Neural progenitor cell (in vitro differentiated cells): Measurements from ENCODE around the gene ADCY2. TPM values are rescaled to one million over a fixed set of nuclear protein-coding genes. Genes with fewer than 3 reads are reported as not detected.

Experiments used
- DNase-seq: peaks from one replicate; pipeline ENCODE4 v3.0.0-alpha.2; 2016; ENCODE audit warnings: low spot score
- H2AFZ ChIP-seq: fragments of 200-600 bp; sonication (generic); replicated peaks from 2 replicates; pipeline ENCODE4 v1.6.1; 2016; ENCODE audit warnings: antibody characterized with exemption
- H3F3A ChIP-seq: fragments of 200-600 bp; sonication (generic); 2 replicates; pipeline ENCODE4 v1.6.1; 2016; ENCODE audit warnings: antibody characterized with exemption, low read depth
- H3K27ac ChIP-seq: fragments of 200-600 bp; sonication (generic); 2 replicates; pipeline ENCODE4 v1.5.1; 2016; ENCODE audit warnings: mild to moderate bottlenecking
- H3K27me3 ChIP-seq: fragments of 200-600 bp; sonication (generic); 2 replicates; pipeline ENCODE4 v1.6.1; 2016; ENCODE audit warnings: mild to moderate bottlenecking, moderate library complexity
- H3K36me3 ChIP-seq: fragments of 200-600 bp; sonication (generic); 2 replicates; pipeline ENCODE4 v1.5.1; 2016
- H3K4me1 ChIP-seq: fragments of 200-600 bp; sonication (generic); 2 replicates; pipeline ENCODE4 v1.6.1; 2016; ENCODE audit warnings: mixed run types
- H3K4me2 ChIP-seq: fragments of 200-600 bp; sonication (generic); 2 replicates; pipeline ENCODE4 v1.6.1; 2016
- H3K4me3 ChIP-seq: fragments of 200-600 bp; sonication (generic); 2 replicates; pipeline ENCODE4 v1.5.1; 2016
- H3K79me2 ChIP-seq: fragments of 200-600 bp; sonication (generic); 2 replicates; pipeline ENCODE4 v1.6.1; 2016; ENCODE audit warnings: low read depth
- H3K9ac ChIP-seq: fragments of 200-600 bp; sonication (generic); 2 replicates; pipeline ENCODE4 v1.6.1; 2016
- H3K9me3 ChIP-seq: fragments of 200-600 bp; sonication (generic); 2 replicates; pipeline ENCODE4 v1.5.1; 2016; ENCODE audit warnings: low read depth
- H4K20me1 ChIP-seq: fragments of 200-600 bp; sonication (generic); 2 replicates; pipeline ENCODE4 v1.6.1; 2016; ENCODE audit warnings: low read depth
- H3K27ac Mint-ChIP-seq: 3 replicates; pipeline ENCODE4 v1.8.0; 2021; ENCODE audit warnings: mixed read lengths
- H3K27me3 Mint-ChIP-seq: 2 replicates; pipeline ENCODE4 v1.8.0; 2022; ENCODE audit warnings: low read depth, mild to moderate bottlenecking, inconsistent platforms, moderate library complexity, mixed read lengths; ENCODE audit not compliant: insufficient read depth
- H3K36me3 Mint-ChIP-seq: 3 replicates; pipeline ENCODE4 v1.8.0; 2021; ENCODE audit warnings: mixed read lengths
- H3K4me1 Mint-ChIP-seq: 3 replicates; pipeline ENCODE4 v1.8.0; 2021; ENCODE audit warnings: mixed read lengths
- H3K4me3 Mint-ChIP-seq: 3 replicates; pipeline ENCODE4 v1.8.0; 2021; ENCODE audit warnings: mild to moderate bottlenecking, moderate library complexity, mixed read lengths
- H3K9me3 Mint-ChIP-seq: 3 replicates; pipeline ENCODE4 v1.8.0; 2020; ENCODE audit warnings: mixed read lengths
- CTCF ChIP-seq: fragments of 200-600 bp; sonication (generic); IDR thresholded peaks from 2 replicates; pipeline ENCODE4 v1.5.1; 2017; ENCODE audit warnings: antibody characterized with exemption, mild to moderate bottlenecking
- EZH2 ChIP-seq: fragments of 200-600 bp; sonication (generic); IDR thresholded peaks from 2 replicates; pipeline ENCODE4 v1.6.1; 2017; ENCODE audit warnings: antibody characterized with exemption, mild to moderate bottlenecking, moderate library complexity
- EZH2phosphoT487 ChIP-seq: fragments of 200-600 bp; sonication (generic); IDR thresholded peaks from 2 replicates; pipeline ENCODE4 v1.6.1; 2017; ENCODE audit warnings: antibody characterized with exemption
- total RNA-seq: library from RNA; depleted of rRNA; stranded (reverse); fragments of >200 nt; gene quantifications from 2 replicates; pipeline ENCODE4 v1.2.3, GENCODE V29; 2015; ENCODE audit warnings: low replicate concordance

Gene ADCY2
- total RNA-seq, 1 donor from 2014 or later, result 1.2 TPM

GRCh38 chr5:7794311-7794710 lies 398.4 kb downstream of the ADCY2 start:
- peaks cover 24% of the 10 kb centered on the region for H3K4me1 ChIP-seq
- Mint-ChIP-seq H3K4me3 (peak overlapping the region; percentile 22), H3K36me3 (no peaks in the 10 kb centered on the region), H3K27ac (peak overlapping the region; percentile 61), H3K27me3 (peaks cover 9% of the 10 kb centered on the region), H3K4me1 (peaks cover 24% of the 10 kb centered on the region), H3K9me3 (peaks cover 3% of the 10 kb centered on the region)
- H3K36me3 ChIP-seq, result no peaks in the 10 kb centered on the region
- peaks cover 14% of the 10 kb centered on the region for H3F3A ChIP-seq
- peak; percentile 58 for DNase-seq
- H3K4me2 ChIP-seq, result peak overlapping the region; percentile 53
- peak overlapping the region; percentile 68 for H2AFZ ChIP-seq
- H3K27ac ChIP-seq, result peak overlapping the region; percentile 80
- H3K79me2 ChIP-seq, result no peaks in the 10 kb centered on the region
- H4K20me1 ChIP-seq, result no peaks in the 10 kb centered on the region
- H3K27me3 ChIP-seq, result no peaks in the 10 kb centered on the region
- H3K9ac ChIP-seq, result no peak overlapping the region
- no peak for TF ChIP-seq CTCF
- no peak for TF ChIP-seq EZH2phosphoT487
- no peak for TF ChIP-seq EZH2
- H3K9me3 ChIP-seq, result no peaks in the 10 kb centered on the region
- H3K4me3 ChIP-seq, result no peak overlapping the region

GRCh38 chr5:7794823-7795222 lies 398.9 kb downstream of the ADCY2 start:
- Histone ChIP-seq H3K27me3 (no peaks in the 10 kb centered on the region), H2AFZ (peak overlapping the region; percentile 68), H3K9me3 (no peaks in the 10 kb centered on the region), H3K9ac (no peak overlapping the region), H3K36me3 (no peaks in the 10 kb centered on the region), H4K20me1 (no peaks in the 10 kb centered on the region), H3K4me3 (no peak overlapping the region), H3K79me2 (no peaks in the 10 kb centered on the region), H3F3A (peaks cover 14% of the 10 kb centered on the region), H3K4me2 (peak overlapping the region; percentile 53), H3K27ac (peak overlapping the region; percentile 83), H3K4me1 (peaks cover 24% of the 10 kb centered on the region)
- Mint-ChIP-seq H3K4me1 (peaks cover 24% of the 10 kb centered on the region), H3K4me3 (peak overlapping the region; percentile 22), H3K9me3 (peaks cover 3% of the 10 kb centered on the region), H3K27me3 (peaks cover 7% of the 10 kb centered on the region), H3K36me3 (no peaks in the 10 kb centered on the region), H3K27ac (peak overlapping the region; percentile 61)
- TF ChIP-seq CTCF (no peak), EZH2phosphoT487 (no peak), EZH2 (no peak)
- DNase-seq, result peak; percentile 10

GRCh38 chr5:7795306-7795705 lies 399.4 kb downstream of the ADCY2 start:
- peak overlapping the region; percentile 61 for H3K27ac Mint-ChIP-seq

More at GRCh38 chr5:7795306-7795705, 399.4 kb downstream of the ADCY2 start:
- Histone ChIP-seq H3K9ac (no peak overlapping the region), H3K36me3 (no peaks in the 10 kb centered on the region), H3K27me3 (no peaks in the 10 kb centered on the region), H3K4me1 (peaks cover 24% of the 10 kb centered on the region), H3K9me3 (no peaks in the 10 kb centered on the region), H2AFZ (no peak overlapping the region), H3K79me2 (no peaks in the 10 kb centered on the region), H3F3A (peaks cover 14% of the 10 kb centered on the region), H3K27ac (peak overlapping the region; percentile 83), H3K4me2 (peak overlapping the region; percentile 53), H4K20me1 (no peaks in the 10 kb centered on the region), H3K4me3 (no peak overlapping the region)
- H3K4me3 Mint-ChIP-seq, result no peak overlapping the region
- H3K36me3 Mint-ChIP-seq, result no peaks in the 10 kb centered on the region
- H3K4me1 Mint-ChIP-seq, result peaks cover 24% of the 10 kb centered on the region
- peaks cover 3% of the 10 kb centered on the region for H3K9me3 Mint-ChIP-seq
- peaks cover 7% of the 10 kb centered on the region for H3K27me3 Mint-ChIP-seq
- peak; percentile 23 for DNase-seq
- no peak for TF ChIP-seq EZH2
- TF ChIP-seq EZH2phosphoT487, result no peak
- TF ChIP-seq CTCF, result no peak
